PC-9 (cell line): Measurements from ENCODE around the gene RARB. TPM values are rescaled to one million over a fixed set of nuclear protein-coding genes. Genes with fewer than 3 reads are reported as not detected.

Source experiments
- BruUV-seq: library from RNA; stranded (reverse); fragments of 400-500 nt; replicated peaks from 2 replicates; lab custom pipeline; 2021; lab: Mats Ljungman, UMichigan
- CTCF ChIA-PET: fragments of 300-600 bp; sonication (Branson Sonifier 250); formaldehyde crosslinking; loops from one replicate; lab custom pipeline; 2022; ENCODE audit warnings: antibody characterized with exemption; lab: Charles Lee
- POLR2A ChIA-PET: fragments of 300-600 bp; sonication (Branson Sonifier 250); formaldehyde crosslinking; loops from one replicate; lab custom pipeline; 2022; ENCODE audit warnings: antibody characterized with exemption; ENCODE audit not compliant: unreplicated experiment; lab: Charles Lee
- DNase-seq, 2 experiments: peaks; one replicate each; pipeline versions ENCODE4 v3.0.0 to v3.0.0-alpha.2; 2015 to 2022; ENCODE audit warnings: mixed read lengths in 1 of 2
- H2AFZ ChIP-seq: fragments of 200-600 bp; sonication (generic); 2 replicates; pipeline ENCODE4 v1.8.1; 2017; ENCODE audit warnings: antibody characterized with exemption
- H3F3A ChIP-seq: fragments of 200-600 bp; sonication (generic); 2 replicates; pipeline ENCODE4 v1.8.1; 2017; ENCODE audit warnings: antibody characterized with exemption, mild to moderate bottlenecking, low read depth; ENCODE audit not compliant: insufficient read depth
- H3K27ac ChIP-seq: fragments of 200-600 bp; sonication (generic); 2 replicates; pipeline ENCODE4 v1.6.1; 2016; ENCODE audit warnings: mixed run types
- H3K27me3 ChIP-seq: fragments of 200-600 bp; sonication (generic); 2 replicates; pipeline ENCODE4 v1.6.1; 2016; ENCODE audit warnings: low read depth, mixed run types; ENCODE audit not compliant: insufficient read depth
- H3K36me3 ChIP-seq: fragments of 200-600 bp; sonication (generic); 2 replicates; pipeline ENCODE4 v1.6.1; 2016; ENCODE audit warnings: low read depth, mixed run types
- H3K4me1 ChIP-seq: fragments of 200-600 bp; sonication (generic); replicated peaks from 2 replicates; pipeline ENCODE4 v1.6.1; 2016; ENCODE audit warnings: mixed run types; ENCODE audit not compliant: insufficient read depth
- H3K4me2 ChIP-seq: fragments of 200-600 bp; sonication (generic); 2 replicates; pipeline ENCODE4 v1.6.1; 2017; ENCODE audit warnings: mixed run types
- H3K4me3 ChIP-seq: fragments of 200-600 bp; sonication (generic); 2 replicates; pipeline ENCODE4 v1.6.1; 2016; ENCODE audit warnings: mixed run types
- H3K79me2 ChIP-seq: fragments of 200-600 bp; sonication (generic); 2 replicates; pipeline ENCODE4 v1.6.1; 2017; ENCODE audit warnings: low read depth, mixed run types
- H3K9me2 ChIP-seq: fragments of 200-600 bp; sonication (generic); 2 replicates; pipeline ENCODE4 v1.8.1; 2017; ENCODE audit warnings: mild to moderate bottlenecking; ENCODE audit not compliant: insufficient read depth
- H3K9me3 ChIP-seq: fragments of 200-600 bp; sonication (generic); 2 replicates; pipeline ENCODE4 v1.8.1; 2016; ENCODE audit warnings: low read depth; ENCODE audit not compliant: insufficient read depth
- H4K20me1 ChIP-seq: fragments of 200-600 bp; sonication (generic); 2 replicates; pipeline ENCODE4 v1.8.1; 2017; ENCODE audit not compliant: insufficient read depth
- CTCF ChIP-seq: fragments of 200-600 bp; sonication (generic); conservative IDR thresholded peaks from 2 replicates; pipeline ENCODE4 v1.6.1; 2017; ENCODE audit warnings: mixed run types, antibody characterized with exemption, mild to moderate bottlenecking, moderate library complexity
- EZH2 ChIP-seq: fragments of 200-600 bp; sonication (generic); IDR thresholded peaks from 2 replicates; pipeline ENCODE4 v1.8.0; 2017; ENCODE audit warnings: antibody characterized with exemption, low read depth
- intact Hi-C: fragments of 100-400 bp; cut with micrococcal nuclease; formaldehyde crosslinking; loops from one replicate; pipeline ENCODE4 v1.10.0; 2022; ENCODE audit not compliant: unreplicated experiment
- total RNA-seq: library from RNA; stranded (reverse); gene quantifications from 2 replicates; pipeline ENCODE4 v1.2.3, GENCODE V29; 2021

The RARB gene
- total RNA-seq, 1 experiment from 2014 or later: 1.0 TPM

- BruUV-seq: no TSS peak
- H3K9me3 ChIP-seq: no peaks in the 10 kb centered on the region
- H3K4me1 ChIP-seq: 0 out of 2 replicates have a peak, but pooled peaks cover 9% of the 10 kb centered on the region
- H3K36me3 ChIP-seq: no peaks in the 10 kb centered on the region
- H3K79me2 ChIP-seq: no peaks in the 10 kb centered on the region
- H2AFZ ChIP-seq: no peak overlapping the region
- no peak for DNase-seq
- no peak overlapping the region for H3K27ac ChIP-seq
- CTCF ChIA-PET: no interaction called here
- no peaks in the 10 kb centered on the region for H3K27me3 ChIP-seq
- intact Hi-C loops: no loop called here
- TF ChIP-seq EZH2 (no peak), CTCF (no peak)
- H4K20me1 ChIP-seq: no peaks in the 10 kb centered on the region
- POLR2A ChIA-PET: no interaction called here
- H3K9me2 ChIP-seq: no peaks in the 10 kb centered on the region
- H3K4me3 ChIP-seq: no peak overlapping the region
- H3F3A ChIP-seq: no peaks in the 10 kb centered on the region
- H3K4me2 ChIP-seq: peak overlapping the region; percentile 4; the same call in 1 of the 2 replicates
Measured at GRCh38 chr3:25552251-25552650, 124.2 kb downstream of the RARB start.

DNA sequence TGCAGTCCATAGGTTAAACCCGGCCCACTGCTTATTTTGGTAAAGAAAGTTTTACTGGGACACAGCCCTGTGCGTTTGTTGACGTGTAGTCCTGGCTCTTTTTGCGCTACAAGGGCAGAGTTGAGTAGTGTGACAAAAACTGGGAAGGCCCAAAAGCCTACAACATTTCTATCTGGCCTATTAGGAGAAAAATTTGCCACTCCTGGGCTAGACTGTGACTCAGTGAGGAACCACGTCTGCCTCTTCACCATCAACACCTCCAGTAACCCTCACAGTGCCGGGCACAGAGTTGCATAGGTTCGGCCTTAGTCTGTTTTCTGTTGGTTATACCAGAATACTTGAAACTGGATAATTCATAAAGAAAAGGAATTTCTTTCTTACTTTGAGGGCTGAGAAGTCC is 126.3 kb downstream of the RARB start:
- no peaks in the 10 kb centered on the region for H3K9me3 ChIP-seq
- no peak overlapping the region for H3K4me2 ChIP-seq
- no peaks in the 10 kb centered on the region for H3K27me3 ChIP-seq
- H3F3A ChIP-seq: no peaks in the 10 kb centered on the region
- DNase-seq: no peak
- no peak overlapping the region for H3K27ac ChIP-seq
- no peaks in the 10 kb centered on the region for H4K20me1 ChIP-seq
- no peaks in the 10 kb centered on the region for H3K36me3 ChIP-seq
- POLR2A ChIA-PET: no interaction called here
- no peak overlapping the region for H2AFZ ChIP-seq
- BruUV-seq: no TSS peak
- H3K9me2 ChIP-seq: no peaks in the 10 kb centered on the region
- H3K4me1 ChIP-seq: 0 out of 2 replicates have a peak, but pooled peaks cover 9% of the 10 kb centered on the region
- CTCF ChIA-PET: no interaction called here
- no peak overlapping the region for H3K4me3 ChIP-seq
- intact Hi-C loops: no loop called here
- H3K79me2 ChIP-seq: no peaks in the 10 kb centered on the region
- no peak for TF ChIP-seq EZH2
- TF ChIP-seq CTCF: no peak

GRCh38 chr3:25555695-25556437 is 127.8 kb downstream of the RARB start:
- 0 out of 2 replicates have a peak, but pooled peaks cover 9% of the 10 kb centered on the region for H3K4me1 ChIP-seq
- DNase-seq: no peak
- H3K36me3 ChIP-seq: no peaks in the 10 kb centered on the region
- no TSS peak for BruUV-seq
- intact Hi-C loops: no loop called here
- no peaks in the 10 kb centered on the region for H3K9me2 ChIP-seq
- H3K79me2 ChIP-seq: no peaks in the 10 kb centered on the region
- no peak overlapping the region for H3K27ac ChIP-seq
- no peak overlapping the region for H2AFZ ChIP-seq
- H3K27me3 ChIP-seq: no peaks in the 10 kb centered on the region
- TF ChIP-seq CTCF (no peak), EZH2 (no peak)
- H3K4me2 ChIP-seq: no peak overlapping the region
- H3K9me3 ChIP-seq: no peaks in the 10 kb centered on the region
- no peaks in the 10 kb centered on the region for H4K20me1 ChIP-seq
- ChIA-PET CTCF (no interaction called here), POLR2A (no interaction called here)
- H3F3A ChIP-seq: no peaks in the 10 kb centered on the region
- H3K4me3 ChIP-seq: no peak overlapping the region
